HFFc6 (cell line): ENCODE data around the gene FMNL2. TPM values are rescaled to one million over a fixed set of nuclear protein-coding genes. Genes with fewer than 3 reads are reported as not detected.

Experiments used
- DNase-seq: peaks from one replicate; pipeline ENCODE4 v3.0.0-alpha.2; 2018
- H3K27ac Mint-ChIP-seq: 2 replicates; pipeline ENCODE4 v1.8.0; 2020; ENCODE audit warnings: mild to moderate bottlenecking, mixed read lengths
- H3K27me3 Mint-ChIP-seq: 2 replicates; pipeline ENCODE4 v1.8.0; 2021; ENCODE audit warnings: mild to moderate bottlenecking, moderate library complexity, mixed read lengths; ENCODE audit not compliant: insufficient read depth
- H3K36me3 Mint-ChIP-seq: 2 replicates; pipeline ENCODE4 v1.8.0; 2021; ENCODE audit warnings: low read depth, mixed read lengths
- H3K4me1 Mint-ChIP-seq: 2 replicates; pipeline ENCODE4 v1.8.0; 2020; ENCODE audit warnings: low read depth, mixed read lengths
- H3K4me3 Mint-ChIP-seq: 2 replicates; pipeline ENCODE4 v1.8.0; 2020; ENCODE audit warnings: mild to moderate bottlenecking, moderate library complexity, mixed read lengths
- H3K9me3 Mint-ChIP-seq: 2 replicates; pipeline ENCODE4 v1.8.0; 2020; ENCODE audit warnings: mild to moderate bottlenecking, mixed read lengths
- CTCF ChIP-seq: fragments of 200-600 bp; sonication (generic); IDR thresholded peaks from 2 replicates; pipeline ENCODE4 v1.5.0; 2021; ENCODE audit warnings: antibody characterized with exemption, mild to moderate bottlenecking
- total RNA-seq, 6 experiments: library from RNA; stranded (reverse); fragmentation: NEBNext Ultra II Directional; extraction: Animal tissue kit (Norgen Biotek cat#: 25700); gene quantifications; 2 replicates in 1 of 6; 3 replicates in 5 of 6; pipeline ENCODE4 v1.2.3, GENCODE V29; 2021

Gene FMNL2
- total RNA-seq, 6 experiments from 2014 or later, result 13.7 to 20.9 (median 16.0) TPM

- no peak overlapping the region for H3K4me3 Mint-ChIP-seq
- H3K27ac Mint-ChIP-seq, result no peak overlapping the region
- DNase-seq, result no peak
- no peaks in the 10 kb centered on the region for H3K9me3 Mint-ChIP-seq
- no peak for TF ChIP-seq CTCF
- no peaks in the 10 kb centered on the region for H3K36me3 Mint-ChIP-seq
- peaks cover 40% of the 10 kb centered on the region for H3K4me1 Mint-ChIP-seq
- H3K27me3 Mint-ChIP-seq, result no peaks in the 10 kb centered on the region; the same call in 1 of the 2 replicates
Observed at GRCh38 chr2:152532241-152532640, 197.3 kb downstream of the FMNL2 start.

DNA sequence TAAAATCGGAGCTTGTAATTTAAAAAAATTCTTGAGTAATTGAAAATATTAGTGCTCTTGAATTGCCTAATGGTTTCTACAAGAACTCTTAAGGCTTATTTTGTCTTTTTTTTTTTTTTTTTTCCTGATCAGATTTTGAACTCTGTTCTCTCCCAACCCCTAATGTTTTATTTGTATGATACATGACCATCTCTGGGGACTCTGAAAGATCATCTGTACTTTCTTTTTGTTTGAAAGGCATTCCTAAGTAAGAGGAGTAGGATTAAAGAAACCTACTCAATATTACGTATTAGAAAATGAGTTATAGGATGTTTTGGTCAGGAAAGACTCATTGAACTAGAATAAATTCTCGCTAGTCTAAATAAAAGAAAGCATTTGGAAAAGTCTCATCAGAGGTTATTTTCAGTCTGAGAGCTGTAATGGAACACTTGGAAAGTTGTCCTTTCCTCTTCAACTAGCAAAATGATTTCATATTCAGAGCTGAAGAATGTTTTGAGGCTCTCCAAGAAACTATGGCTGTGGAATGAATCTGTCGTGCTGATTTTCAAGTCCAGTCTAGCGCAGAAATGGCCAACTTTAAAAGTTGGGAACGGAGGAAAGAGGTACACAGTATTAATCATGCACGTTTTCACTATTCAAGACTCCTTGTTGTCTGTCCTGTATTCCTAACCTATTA, 199.6 kb downstream of the FMNL2 start:
- Mint-ChIP-seq H3K27ac (no peak overlapping the region; the same call in 1 of the 2 replicates), H3K27me3 (no peaks in the 10 kb centered on the region), H3K4me3 (peak overlapping the region; percentile 15; the same call in 1 of the 2 replicates), H3K9me3 (no peaks in the 10 kb centered on the region), H3K36me3 (peaks cover 4% of the 10 kb centered on the region; the same call in 1 of the 2 replicates), H3K4me1 (peaks cover 35% of the 10 kb centered on the region)
- no peak for DNase-seq
- TF ChIP-seq CTCF, result no peak

GRCh38 chr2:152537081-152537651, 202.2 kb downstream of the FMNL2 start:
- Mint-ChIP-seq H3K27me3 (no peaks in the 10 kb centered on the region), H3K27ac (no peak overlapping the region), H3K36me3 (peaks cover 4% of the 10 kb centered on the region; the same call in 1 of the 2 replicates), H3K4me1 (peaks cover 34% of the 10 kb centered on the region), H3K9me3 (no peaks in the 10 kb centered on the region), H3K4me3 (no peak overlapping the region)
- no peak for TF ChIP-seq CTCF
- no peak for DNase-seq

GRCh38 chr2:152539424-152539823, 204.4 kb downstream of the FMNL2 start:
- Mint-ChIP-seq H3K9me3 (no peaks in the 10 kb centered on the region), H3K36me3 (peaks cover 4% of the 10 kb centered on the region; the same call in 1 of the 2 replicates), H3K27me3 (no peaks in the 10 kb centered on the region; the same call in 1 of the 2 replicates), H3K4me3 (no peak overlapping the region), H3K27ac (no peak overlapping the region), H3K4me1 (peaks cover 44% of the 10 kb centered on the region)
- DNase-seq, result no peak
- TF ChIP-seq CTCF, result no peak

GRCh38 chr2:152541712-152542111, 206.7 kb downstream of the FMNL2 start:
- H3K4me1 Mint-ChIP-seq, result peaks cover 49% of the 10 kb centered on the region
- no peak overlapping the region for H3K4me3 Mint-ChIP-seq
- peaks cover 5% of the 10 kb centered on the region; the same call in 1 of the 2 replicates for H3K27me3 Mint-ChIP-seq
- H3K9me3 Mint-ChIP-seq, result no peaks in the 10 kb centered on the region
- peaks cover 4% of the 10 kb centered on the region; the same call in 1 of the 2 replicates for H3K36me3 Mint-ChIP-seq
- DNase-seq, result no peak
- H3K27ac Mint-ChIP-seq, result peak overlapping the region; percentile 87
- TF ChIP-seq CTCF, result no peak
